GM10266 (cell line): ENCODE measurements around the gene TRPM2.

Experiments used
- DNase-seq: peaks from one replicate; pipeline ENCODE4 v3.0.0; 2012; ENCODE audit errors: extremely low spot score
- CTCF ChIP-seq: IDR thresholded peaks from 2 replicates; pipeline ENCODE4 v1.5.1; 2012; ENCODE audit warnings: mild to moderate bottlenecking, low read depth; ENCODE audit not compliant: control insufficient read depth, insufficient read depth; ENCODE audit errors: missing control alignments

Gene TRPM2

GRCh38 chr21:44345495-44345894, 7.9 kb upstream of the TRPM2 start:
- no peak for DNase-seq
- no peak for TF ChIP-seq CTCF

GRCh38 chr21:44347911-44348451, 5.4 kb upstream of the TRPM2 start:
- no peak for TF ChIP-seq CTCF
- DNase-seq, result no peak

- no peak for DNase-seq
- TF ChIP-seq CTCF, result no peak
Observed at GRCh38 chr21:44348861-44349260, 4.6 kb upstream of the TRPM2 start.

GRCh38 chr21:44349416-44349846, 4.0 kb upstream of the TRPM2 start:
- DNase-seq, result no peak
- no peak for TF ChIP-seq CTCF

GRCh38 chr21:44349847-44350772, 3.3 kb upstream of the TRPM2 start:
- no peak for DNase-seq
- TF ChIP-seq CTCF, result no peak

- no peak for DNase-seq
- no peak for TF ChIP-seq CTCF
Observed at GRCh38 chr21:44350773-44351481, 2.5 kb upstream of the TRPM2 start.
